Vagina (tissue), 2 donors: ENCODE data around the gene OR10J5.

Source experiments
- CTCF ChIP-seq, 3 experiments: fragments of 450-650 bp in 2 of 3; fragments of 200-600 bp in 1 of 3; sonication (generic) in 1 of 3; IDR thresholded peaks; one replicate each; pipeline ENCODE4 v1.5.1; 2017 to 2019; ENCODE audit warnings: antibody characterized with exemption in 3 of 3, mild to moderate bottlenecking in 2 of 3, moderate library complexity in 2 of 3
- POLR2A ChIP-seq, 2 donors: fragments of 450-650 bp; IDR thresholded peaks; one replicate each; pipeline ENCODE4 v1.6.1; 2017; ENCODE audit warnings: antibody characterized with exemption in 2 of 2, mild to moderate bottlenecking in 2 of 2, moderate library complexity in 2 of 2
- POLR2AphosphoS5 ChIP-seq, 2 donors: sonication (generic); formaldehyde crosslinking; IDR thresholded peaks; one replicate each; pipeline ENCODE4 v1.9.0; 2017; ENCODE audit warnings: antibody characterized with exemption in 2 of 2, mild to moderate bottlenecking in 2 of 2, low read depth in 1 of 2; ENCODE audit not compliant: insufficient read depth in 1 of 2

GRCh38 chr1:159509440-159510228 is 26.2 kb downstream of the OR10J5 start:
- TF ChIP-seq CTCF (IDR thresholded peaks at IDR 0.05) = no peak
- no peak for TF ChIP-seq POLR2AphosphoS5 (IDR thresholded peaks at IDR 0.05; ENCODE audit: insufficient read depth in 1 of 2, low read depth in 1 of 2)
- no peak for TF ChIP-seq POLR2A (IDR thresholded peaks at IDR 0.05)
